Progenitor cell of endocrine pancreas (in vitro differentiated cells): Measurements from ENCODE around the gene PRRG4. TPM values are rescaled to one million over a fixed set of nuclear protein-coding genes. Genes with fewer than 3 reads are reported as not detected.

Experiments used
- DNase-seq: peaks from one replicate; pipeline ENCODE4 v3.0.0; 2021; ENCODE audit warnings: low spot score; ENCODE audit not compliant: unreplicated experiment
- H3K27ac Mint-ChIP-seq: 2 replicates; pipeline ENCODE4 v1.8.0; 2021; ENCODE audit warnings: mild to moderate bottlenecking, moderate library complexity, mixed read lengths
- H3K27me3 Mint-ChIP-seq: 2 replicates; pipeline ENCODE4 v1.8.0; 2021; ENCODE audit warnings: mixed read lengths
- H3K36me3 Mint-ChIP-seq: 2 replicates; pipeline ENCODE4 v1.8.0; 2022; ENCODE audit warnings: mixed read lengths; ENCODE audit not compliant: insufficient read depth
- H3K4me1 Mint-ChIP-seq: 2 replicates; pipeline ENCODE4 v1.8.0; 2021; ENCODE audit warnings: low read depth, mixed read lengths
- H3K4me3 Mint-ChIP-seq: 2 replicates; pipeline ENCODE4 v1.8.0; 2021; ENCODE audit warnings: low read depth, mild to moderate bottlenecking, moderate library complexity, mixed read lengths
- H3K9me3 Mint-ChIP-seq: 2 replicates; pipeline ENCODE4 v1.8.0; 2021; ENCODE audit warnings: low read depth, mixed read lengths
- CTCF ChIP-seq: fragments of 200-600 bp; sonication (generic); IDR thresholded peaks from one replicate; pipeline ENCODE4 v1.5.0; 2021; ENCODE audit warnings: antibody characterized with exemption, mild to moderate bottlenecking; ENCODE audit not compliant: unreplicated experiment
- total RNA-seq: library from RNA; stranded (reverse); gene quantifications from 2 replicates; pipeline ENCODE4 v1.2.1, GENCODE V29; 2021

The PRRG4 gene
- total RNA-seq, 1 donor from 2014 or later = 0.67 TPM

DNA sequence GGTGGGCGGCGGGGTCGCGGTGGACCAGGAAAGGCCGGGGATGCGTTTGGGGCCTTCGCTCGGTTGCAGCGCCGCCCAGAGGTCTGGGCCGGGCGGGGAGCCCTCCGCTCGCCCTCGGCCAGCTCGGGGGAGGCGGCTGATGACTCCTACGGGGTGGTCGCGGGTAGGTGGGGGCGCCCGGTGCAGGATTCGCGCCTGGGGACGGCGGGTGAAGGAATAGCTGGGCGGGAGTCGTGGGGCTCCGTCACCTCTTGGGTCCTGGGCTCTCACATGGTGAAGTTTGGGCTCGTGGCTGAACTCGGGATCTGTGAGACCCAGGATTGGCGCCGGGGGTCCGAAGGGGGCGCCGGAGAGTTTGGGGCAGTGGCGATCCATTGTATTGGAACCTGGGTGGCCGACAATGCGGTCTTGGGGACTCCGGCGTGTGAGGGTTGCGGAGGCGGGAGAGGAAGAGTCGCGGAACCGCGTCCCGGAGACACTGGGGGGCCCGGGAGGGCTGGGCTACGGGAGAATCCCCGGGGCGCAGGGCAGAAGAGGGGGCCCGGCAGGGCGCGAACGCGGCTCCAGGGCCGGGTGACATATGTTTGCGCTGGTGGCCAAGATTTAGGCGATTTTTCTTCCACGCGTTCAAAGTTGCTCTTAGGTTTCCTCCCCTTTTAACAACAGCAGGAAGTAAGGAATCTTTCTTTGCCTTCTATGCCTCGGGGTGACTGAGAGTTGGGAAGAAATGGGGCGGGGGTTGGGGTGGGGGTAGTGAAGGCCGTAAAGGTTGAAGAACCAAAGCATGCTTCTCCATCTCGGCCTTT is 63.8 kb downstream of the PRRG4 start:
- Mint-ChIP-seq H3K27me3 (peaks cover 22% of the 10 kb centered on the region), H3K4me1 (peaks cover 20% of the 10 kb centered on the region), H3K9me3 (no peaks in the 10 kb centered on the region), H3K36me3 (no peaks in the 10 kb centered on the region), H3K4me3 (peak overlapping the region; percentile 95), H3K27ac (peak overlapping the region; percentile 98)
- peak; percentile 73 for TF ChIP-seq CTCF
- peak; percentile 73 for DNase-seq

DNA sequence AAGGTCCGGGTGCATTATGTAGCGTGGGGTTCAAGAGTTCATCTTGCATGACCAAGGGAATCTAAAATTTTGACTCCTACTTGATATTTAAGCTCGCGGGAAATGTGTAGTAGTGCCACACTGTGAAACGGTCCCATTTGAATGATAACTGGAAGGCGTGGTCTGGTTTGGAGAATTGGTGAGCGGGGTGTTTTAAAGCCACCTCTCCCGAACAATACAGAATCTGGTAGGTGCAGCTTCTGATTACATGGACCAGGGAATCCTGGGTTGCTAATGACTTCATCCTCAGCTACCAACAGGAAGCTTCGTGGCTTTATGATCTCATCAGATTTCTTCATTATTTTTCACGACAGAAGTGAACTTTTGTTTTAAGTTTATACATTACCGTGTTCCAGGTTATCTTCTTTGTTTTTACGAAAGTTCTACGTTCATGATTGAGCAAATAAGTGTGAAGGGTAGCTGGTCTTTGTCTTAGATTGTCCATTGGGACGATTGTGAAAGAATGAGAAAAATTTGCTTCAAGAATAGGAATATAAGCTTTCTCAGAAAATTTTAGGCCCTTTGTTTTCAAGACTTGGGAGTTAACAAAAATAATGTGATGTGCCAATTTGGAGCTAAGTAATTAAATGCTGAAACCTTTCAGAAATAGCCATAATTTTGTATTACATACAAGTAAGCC is 64.6 kb downstream of the PRRG4 start:
- Mint-ChIP-seq H3K9me3 (no peaks in the 10 kb centered on the region), H3K27me3 (peaks cover 14% of the 10 kb centered on the region), H3K4me3 (peak overlapping the region; percentile 95), H3K4me1 (peaks cover 20% of the 10 kb centered on the region), H3K27ac (peak overlapping the region; percentile 98), H3K36me3 (no peaks in the 10 kb centered on the region)
- no peak for TF ChIP-seq CTCF
- no peak for DNase-seq

- TF ChIP-seq CTCF = no peak
- H3K4me3 Mint-ChIP-seq = peak overlapping the region; percentile 37
- H3K4me1 Mint-ChIP-seq = peaks cover 20% of the 10 kb centered on the region
- DNase-seq = no peak
- no peaks in the 10 kb centered on the region for H3K9me3 Mint-ChIP-seq
- no peaks in the 10 kb centered on the region for H3K36me3 Mint-ChIP-seq
- peak overlapping the region; percentile 89 for H3K27ac Mint-ChIP-seq
- peaks cover 8% of the 10 kb centered on the region for H3K27me3 Mint-ChIP-seq
Observed at GRCh38 chr11:32894921-32895320, 65.2 kb downstream of the PRRG4 start.

DNA sequence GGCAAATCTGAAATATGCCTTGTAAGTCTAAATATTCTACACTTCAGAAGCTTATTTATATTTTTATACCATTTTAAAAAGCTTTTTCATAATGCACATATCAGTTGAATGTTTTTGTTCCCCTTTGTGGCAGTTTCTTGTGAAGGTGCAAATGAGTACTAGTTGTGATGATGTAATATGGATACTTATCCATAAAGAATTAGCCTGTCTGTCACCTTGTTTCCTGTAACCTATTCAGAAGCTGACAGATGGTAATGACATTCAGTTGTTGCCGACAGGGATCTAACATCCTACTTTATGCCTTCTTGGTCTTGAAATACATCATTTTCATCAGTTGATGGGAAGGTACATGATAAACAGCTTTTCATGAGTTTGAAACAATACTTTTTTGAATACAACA is 65.7 kb downstream of the PRRG4 start:
- no peak for TF ChIP-seq CTCF
- Mint-ChIP-seq H3K4me3 (peak overlapping the region; percentile 33), H3K27ac (peak overlapping the region; percentile 89), H3K9me3 (no peaks in the 10 kb centered on the region), H3K27me3 (peaks cover 3% of the 10 kb centered on the region), H3K36me3 (no peaks in the 10 kb centered on the region), H3K4me1 (peaks cover 20% of the 10 kb centered on the region)
- DNase-seq = no peak

DNA sequence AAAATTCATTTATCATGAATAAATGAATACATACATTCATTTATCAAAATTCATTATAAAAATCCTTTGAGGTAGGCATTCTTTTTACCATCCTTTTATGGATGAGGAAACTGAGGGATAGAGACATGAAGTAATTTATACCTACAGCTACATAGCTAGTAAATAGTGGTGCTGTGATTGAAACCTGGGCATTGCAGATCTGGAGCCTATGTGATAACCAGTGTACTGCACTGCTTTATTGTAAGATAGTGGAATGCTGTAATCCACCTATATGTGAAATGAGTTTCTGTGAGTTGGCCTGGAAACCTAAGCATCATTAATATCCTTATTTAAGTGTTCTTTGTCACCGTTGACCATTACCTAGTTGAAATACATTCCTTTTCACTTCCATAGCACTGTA is 67.4 kb downstream of the PRRG4 start:
- H3K4me1 Mint-ChIP-seq = peaks cover 11% of the 10 kb centered on the region
- H3K9me3 Mint-ChIP-seq = no peaks in the 10 kb centered on the region
- no peak overlapping the region for H3K4me3 Mint-ChIP-seq
- TF ChIP-seq CTCF = no peak
- DNase-seq = no peak
- no peaks in the 10 kb centered on the region for H3K36me3 Mint-ChIP-seq
- H3K27ac Mint-ChIP-seq = no peak overlapping the region
- no peaks in the 10 kb centered on the region for H3K27me3 Mint-ChIP-seq
